Neuronal stem cell (in vitro differentiated cells): ENCODE measurements around the gene XXYLT1.
A peak's percentile ranks its signal among the peaks of the same experiment; 100 is the strongest.

Experiments
- DNase-seq: peaks from one replicate; pipeline ENCODE4 v3.0.0-alpha.2; 2013; ENCODE audit warnings: low spot score
- H2AFZ ChIP-seq: one replicate; pipeline ENCODE4 v1.6.1; 2013; ENCODE audit warnings: mild to moderate bottlenecking, low read length, inconsistent platforms
- H2AK5ac ChIP-seq: 2 replicates; pipeline ENCODE4 v1.6.1; 2013; ENCODE audit warnings: low read depth, mild to moderate bottlenecking, inconsistent platforms, low read length, moderate library complexity, mixed read lengths
- H2BK120ac ChIP-seq: 2 replicates; pipeline ENCODE4 v1.6.1; 2013; ENCODE audit warnings: low read depth, mild to moderate bottlenecking, inconsistent platforms, low read length, moderate library complexity, mixed read lengths
- H2BK12ac ChIP-seq: one replicate; pipeline ENCODE4 v1.6.1; 2013; ENCODE audit warnings: low read length, inconsistent platforms
- H2BK15ac ChIP-seq: 2 replicates; pipeline ENCODE4 v1.6.1; 2013; ENCODE audit warnings: mild to moderate bottlenecking, low read length, inconsistent platforms, mixed read lengths
- H2BK5ac ChIP-seq: one replicate; pipeline ENCODE4 v1.6.1; 2013; ENCODE audit warnings: inconsistent platforms, mild to moderate bottlenecking, low read length, moderate library complexity
- H3K14ac ChIP-seq: one replicate; pipeline ENCODE4 v1.6.1; 2013; ENCODE audit warnings: low read length, inconsistent platforms
- H3K18ac ChIP-seq: 2 replicates; pipeline ENCODE4 v1.6.1; 2013; ENCODE audit warnings: low read length, inconsistent platforms
- H3K23ac ChIP-seq: 2 replicates; pipeline ENCODE4 v1.6.1; 2013; ENCODE audit warnings: low read depth, mild to moderate bottlenecking, mixed read lengths, low read length, inconsistent platforms; ENCODE audit not compliant: poor library complexity
- H3K27ac ChIP-seq: replicated peaks from 3 replicates; pipeline ENCODE4 v1.5.1; 2013; ENCODE audit warnings: low read length, inconsistent platforms
- H3K27me3 ChIP-seq, 3 experiments: 2 replicates each; pipeline ENCODE4 v1.6.1; 2013; ENCODE audit warnings: low read length in 3 of 3, mild to moderate bottlenecking in 2 of 3, inconsistent platforms in 1 of 3, low read depth in 1 of 3, mixed read lengths in 1 of 3, moderate library complexity in 1 of 3; ENCODE audit not compliant: control insufficient read depth in 3 of 3, insufficient read depth in 3 of 3
- H3K36me3 ChIP-seq, 2 donors: replicated peaks in 1 of 2; 2 replicates each; pipeline ENCODE4 v1.6.1; 2013; ENCODE audit warnings: low read length in 2 of 2; ENCODE audit not compliant: control insufficient read depth in 2 of 2, insufficient read depth in 2 of 2
- H3K4ac ChIP-seq: 2 replicates; pipeline ENCODE4 v1.6.1; 2013; ENCODE audit warnings: inconsistent platforms, mild to moderate bottlenecking, low read length, moderate library complexity
- H3K4me1 ChIP-seq, 2 donors: 1 replicate in 1 of 2; 2 replicates in 1 of 2; pipeline ENCODE4 v1.6.1; 2013; ENCODE audit warnings: low read length in 2 of 2, low read depth in 1 of 2; ENCODE audit not compliant: control insufficient read depth in 2 of 2, insufficient read depth in 1 of 2
- H3K4me2 ChIP-seq: one replicate; pipeline ENCODE4 v1.6.1; 2013; ENCODE audit warnings: mild to moderate bottlenecking, low read length, inconsistent platforms; ENCODE audit not compliant: insufficient read depth, poor library complexity, severe bottlenecking
- H3K4me3 ChIP-seq, 2 donors: 2 replicates each; pipeline ENCODE4 v1.5.1; 2013; ENCODE audit warnings: low read length in 2 of 2, mild to moderate bottlenecking in 2 of 2, inconsistent platforms in 1 of 2, moderate library complexity in 1 of 2
- H3K79me1 ChIP-seq: one replicate; pipeline ENCODE4 v1.6.1; 2013; ENCODE audit warnings: low read depth, mild to moderate bottlenecking, inconsistent platforms, low read length, moderate library complexity
- H3K9ac ChIP-seq: one replicate; pipeline ENCODE4 v1.6.1; 2013; ENCODE audit warnings: mild to moderate bottlenecking, low read depth, low read length, inconsistent platforms; ENCODE audit not compliant: poor library complexity
- H3K9me3 ChIP-seq, 2 donors: replicated peaks in 1 of 2; 2 replicates each; pipeline versions ENCODE3 to v1.6.1; 2013; ENCODE audit warnings: low read length in 2 of 2, mild to moderate bottlenecking in 2 of 2, inconsistent platforms in 1 of 2, low read depth in 1 of 2, mixed read lengths in 1 of 2, moderate library complexity in 1 of 2; ENCODE audit not compliant: control insufficient read depth in 2 of 2, insufficient read depth in 1 of 2
- H4K8ac ChIP-seq: one replicate; pipeline ENCODE4 v1.6.1; 2013; ENCODE audit warnings: low read depth, mild to moderate bottlenecking, inconsistent platforms, low read length, moderate library complexity
- H4K91ac ChIP-seq: one replicate; pipeline ENCODE4 v1.6.1; 2013; ENCODE audit warnings: low read length, low read depth, mild to moderate bottlenecking, inconsistent platforms; ENCODE audit not compliant: poor library complexity
- WGBS, 2 donors: extraction: QIAGEN DNeasy Blood & Tissue Kit; methylation state at CpG; one replicate each; pipeline ENCODE4 v1.1.7; 2013; ENCODE audit warnings: missing lambda C conversion rate in 2 of 2, mixed read lengths in 1 of 2; ENCODE audit not compliant: insufficient read length in 2 of 2, insufficient replicate concordance in 1 of 2; ENCODE audit errors: extremely low coverage in 2 of 2; 5-methylcytosine and 5-hydroxymethylcytosine counted together

The XXYLT1 gene

DNA sequence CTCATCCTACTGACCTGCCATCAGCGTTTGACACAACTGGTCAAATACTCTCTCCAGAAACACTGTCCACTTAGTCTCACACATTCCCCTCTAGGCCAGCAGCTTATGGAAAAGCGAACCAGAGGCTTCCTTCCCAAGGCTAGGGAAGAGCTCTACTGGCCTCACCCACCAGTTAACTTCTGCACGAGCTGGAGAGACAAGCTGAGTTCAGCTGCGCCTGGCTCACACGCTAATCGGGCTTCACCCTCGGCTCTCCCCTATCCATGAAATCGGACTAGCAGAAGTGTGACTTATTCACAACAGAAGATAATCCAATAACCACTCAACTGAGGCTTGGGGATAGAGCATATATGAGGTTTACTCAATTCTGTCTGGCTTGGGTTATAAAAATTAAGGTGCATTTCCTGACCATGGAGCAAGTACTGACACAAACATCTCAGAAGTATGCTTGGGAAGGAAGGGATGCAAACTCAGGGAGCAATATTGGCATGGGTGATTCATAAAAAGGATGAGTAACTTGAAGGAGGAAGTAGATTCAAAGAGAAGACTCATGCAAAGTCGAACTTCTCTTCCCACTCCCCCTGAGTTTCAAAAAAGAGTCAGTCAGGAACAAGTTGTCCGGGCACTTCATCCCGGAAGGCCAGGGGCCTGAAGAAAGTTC lies 73.1 kb downstream of the XXYLT1 start:
- Histone ChIP-seq H2BK15ac (no peak overlapping the region), H3K4ac (no peak overlapping the region), H3K14ac (no peak overlapping the region), H3K4me1 (peaks cover 15 to 38% of the 10 kb centered on the region in 2 donors), H4K91ac (no peak overlapping the region), H3K9me3 (peaks cover 0 to 8% of the 10 kb centered on the region in 2 donors), H2AFZ (no peak overlapping the region), H3K27me3 (no peaks in the 10 kb centered on the region), H3K4me2 (no peak overlapping the region), H3K9ac (no peak overlapping the region), H2BK12ac (no peak overlapping the region), H3K79me1 (no peaks in the 10 kb centered on the region), H3K27ac (no peak overlapping the region), H3K36me3 (no peaks in the 10 kb centered on the region), H2BK120ac (no peak overlapping the region), H2BK5ac (no peak overlapping the region), H3K4me3 (no peak overlapping the region), H3K18ac (no peak overlapping the region), H2AK5ac (no peak overlapping the region), H4K8ac (no peak overlapping the region), H3K23ac (no peak overlapping the region)
- WGBS, 2 donors: no CpG with 5 or more reads among the region's 11 CpGs
- no peak for DNase-seq

GRCh38 chr3:195196266-195196665 lies 74.7 kb downstream of the XXYLT1 start:
- Histone ChIP-seq H3K4me3 (no peak overlapping the region), H2BK15ac (peak overlapping the region; percentile 11), H3K9ac (no peak overlapping the region), H3K4me2 (no peak overlapping the region), H3K18ac (peak overlapping the region; percentile 1), H2BK120ac (no peak overlapping the region), H3K4ac (no peak overlapping the region), H2BK5ac (no peak overlapping the region), H3K79me1 (no peaks in the 10 kb centered on the region), H2AK5ac (peak overlapping the region; percentile 88), H3K4me1 (peaks cover 15 to 36% of the 10 kb centered on the region in 2 donors), H3K23ac (no peak overlapping the region), H3K27ac (peak overlapping the region; percentile 7), H2BK12ac (no peak overlapping the region), H4K91ac (no peak overlapping the region), H3K9me3 (peaks cover 0 to 24% of the 10 kb centered on the region in 2 donors), H3K14ac (no peak overlapping the region), H2AFZ (no peak overlapping the region), H3K36me3 (no peaks in the 10 kb centered on the region), H4K8ac (no peak overlapping the region), H3K27me3 (no peaks in the 10 kb centered on the region)
- DNase-seq: no peak
- WGBS, 2 donors: no CpG with 5 or more reads among the region's 5 CpGs

- H2AK5ac ChIP-seq: peak overlapping the region; percentile 88
- H3K36me3 ChIP-seq: no peaks in the 10 kb centered on the region
- peak overlapping the region in 1 of 2 donors; percentile 18 for H3K4me3 ChIP-seq
- no peak overlapping the region for H3K23ac ChIP-seq
- peak overlapping the region; percentile 96 for H3K18ac ChIP-seq
- H4K91ac ChIP-seq: no peak overlapping the region
- H3K4me2 ChIP-seq: no peak overlapping the region
- peak overlapping the region; percentile 10 for H2BK5ac ChIP-seq
- peak overlapping the region; percentile 62 for H3K27ac ChIP-seq
- peak overlapping the region; percentile 9 for H2AFZ ChIP-seq
- no peaks in the 10 kb centered on the region for H3K27me3 ChIP-seq
- H3K14ac ChIP-seq: peak overlapping the region; percentile 83
- H3K4me1 ChIP-seq: peaks cover 15 to 36% of the 10 kb centered on the region in 2 donors
- peak overlapping the region; percentile 38 for H3K9ac ChIP-seq
- WGBS, 2 donors: no CpG with 5 or more reads among the region's 17 CpGs
- peaks cover 0 to 27% of the 10 kb centered on the region in 2 donors for H3K9me3 ChIP-seq
- H2BK120ac ChIP-seq: peak overlapping the region; percentile 6
- DNase-seq: peak; percentile 67
- H2BK15ac ChIP-seq: peak overlapping the region; percentile 11
- no peaks in the 10 kb centered on the region for H3K79me1 ChIP-seq
- H3K4ac ChIP-seq: no peak overlapping the region
- H4K8ac ChIP-seq: no peak overlapping the region
- no peak overlapping the region for H2BK12ac ChIP-seq
These were observed 75.4 kb downstream of the XXYLT1 start for GRCh38 chr3:195195321-195196209.
